ENCODE measurements around the gene SRGAP2B.
"Not testable (repeated sequence)": the region's sequence is repeated elsewhere in the genome, so short reads cannot be mapped to it uniquely, and the experiment has no call there.

The SRGAP2B gene

DNA sequence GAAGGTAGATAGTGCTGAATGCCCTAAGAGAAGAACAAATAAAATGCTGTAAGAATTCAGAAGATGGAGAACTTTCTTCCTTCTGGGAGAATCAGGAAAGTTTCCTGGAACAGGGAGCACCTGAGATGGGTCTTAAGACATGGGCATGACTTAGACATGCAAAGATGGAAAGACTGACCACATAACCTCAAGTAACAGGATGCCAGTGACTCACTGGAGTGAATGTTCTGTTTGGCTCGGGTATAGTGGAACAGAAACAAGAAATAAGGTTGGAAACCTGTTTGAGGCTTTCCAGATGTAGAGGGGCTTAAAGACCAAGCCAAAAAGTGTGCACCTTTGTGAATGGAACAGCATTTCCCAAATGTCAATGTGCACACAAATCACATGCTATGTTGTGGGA lies 102.2 kb downstream of the SRGAP2B start:
- DNase-seq: not testable (repeated sequence)

DNA sequence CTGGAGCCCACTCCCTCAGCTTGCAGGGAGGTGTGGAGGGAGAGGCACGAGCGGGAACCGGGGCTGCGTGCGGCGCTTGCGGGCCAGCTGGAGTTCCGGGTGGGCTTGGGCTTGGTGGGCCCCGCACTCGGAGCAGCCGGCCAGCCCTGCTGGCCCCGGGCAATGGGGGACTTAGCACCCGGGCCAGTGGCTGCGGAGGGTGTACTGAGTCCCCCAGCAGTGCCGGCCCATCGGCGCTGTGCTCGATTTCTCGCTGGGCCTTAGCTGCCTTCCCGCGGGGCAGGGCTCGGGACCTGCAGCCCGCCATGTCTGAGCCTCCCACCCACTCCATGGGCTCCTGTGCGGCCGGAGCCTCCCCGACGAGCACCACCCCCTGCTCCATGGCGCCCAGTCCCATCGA lies 104.5 kb downstream of the SRGAP2B start:
- not testable (repeated sequence) for DNase-seq

DNA sequence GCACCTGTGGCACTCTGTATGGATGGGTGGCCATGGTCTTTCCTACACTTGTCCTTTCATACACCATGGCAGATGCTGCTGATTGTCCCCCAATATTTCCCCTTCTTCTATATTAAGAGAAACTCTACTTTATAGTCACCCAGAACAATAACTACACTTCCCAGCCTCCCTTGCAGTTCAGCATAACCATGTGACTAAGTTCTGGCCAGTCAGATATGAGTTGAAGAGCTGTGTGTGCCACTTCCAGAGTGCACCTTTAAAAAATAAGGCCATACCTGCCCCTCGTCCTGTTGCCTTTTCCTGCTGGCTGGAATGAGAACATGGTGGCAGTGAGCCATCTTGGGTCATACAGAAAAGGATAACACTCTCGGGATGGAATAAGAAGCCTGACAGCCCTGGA lies 108.0 kb downstream of the SRGAP2B start:
- not testable (repeated sequence) for DNase-seq

DNA sequence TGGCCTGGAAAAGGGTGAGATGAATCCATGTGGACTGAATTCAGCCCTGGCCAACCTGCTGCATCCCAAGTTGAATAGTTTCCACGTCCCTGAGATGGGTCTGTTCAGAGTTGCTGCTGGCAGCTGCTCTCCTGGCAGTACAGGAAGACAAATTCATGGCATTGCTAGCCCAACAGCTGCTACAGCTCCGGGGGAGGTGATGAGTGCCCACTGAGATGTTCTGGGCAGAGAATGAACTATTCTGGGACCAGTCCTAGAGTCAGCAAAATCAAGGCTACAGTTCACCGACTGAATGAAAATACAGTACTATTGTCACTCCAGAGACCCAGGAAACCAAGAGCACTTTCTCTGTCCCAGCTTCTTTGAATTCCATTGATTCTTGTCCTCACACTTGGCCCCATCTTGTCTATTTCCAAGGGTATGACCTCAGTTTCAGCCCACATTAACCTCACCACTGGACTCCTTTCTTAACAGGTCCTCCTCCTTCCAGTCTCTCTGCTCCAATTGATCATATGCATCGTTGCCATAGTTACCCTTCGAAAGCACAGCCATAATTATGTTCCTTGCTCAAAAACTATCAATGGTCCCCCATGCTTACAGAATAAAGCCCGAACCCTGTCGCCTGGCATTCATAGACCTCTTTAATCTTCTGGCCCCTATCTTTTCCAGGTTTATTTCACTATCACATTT lies 108.8 kb downstream of the SRGAP2B start:
- not testable (repeated sequence) for DNase-seq

DNA sequence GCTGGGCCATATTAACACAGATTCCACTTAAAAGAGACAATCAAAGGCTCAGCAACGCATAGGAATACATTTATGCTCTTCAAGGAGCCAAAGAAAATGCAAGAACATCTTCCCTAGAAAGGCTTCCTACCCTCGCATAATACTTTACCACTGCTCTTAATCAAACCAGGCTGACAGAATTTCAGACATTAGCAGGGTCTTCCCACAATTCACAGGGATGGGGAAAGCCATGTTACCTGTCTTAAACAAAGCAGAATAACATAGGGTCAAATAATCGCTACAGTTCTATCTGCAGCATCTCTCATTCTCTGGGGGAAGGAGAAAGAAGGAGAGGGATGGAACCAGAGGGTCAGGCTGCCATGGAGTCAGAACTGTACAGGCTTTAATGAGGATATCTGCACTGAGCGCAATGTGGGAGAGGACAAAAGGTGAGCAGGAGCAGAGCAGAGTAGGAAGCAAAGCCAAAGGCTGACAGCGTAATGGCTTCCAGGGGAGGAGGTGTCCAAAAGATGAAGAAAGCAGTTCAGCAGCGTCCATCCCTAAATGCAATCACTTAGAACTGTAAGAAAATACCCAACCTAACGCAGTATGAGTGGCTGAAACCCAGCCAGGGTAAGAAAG lies 109.5 kb downstream of the SRGAP2B start:
- DNase-seq: not testable (repeated sequence)

DNA sequence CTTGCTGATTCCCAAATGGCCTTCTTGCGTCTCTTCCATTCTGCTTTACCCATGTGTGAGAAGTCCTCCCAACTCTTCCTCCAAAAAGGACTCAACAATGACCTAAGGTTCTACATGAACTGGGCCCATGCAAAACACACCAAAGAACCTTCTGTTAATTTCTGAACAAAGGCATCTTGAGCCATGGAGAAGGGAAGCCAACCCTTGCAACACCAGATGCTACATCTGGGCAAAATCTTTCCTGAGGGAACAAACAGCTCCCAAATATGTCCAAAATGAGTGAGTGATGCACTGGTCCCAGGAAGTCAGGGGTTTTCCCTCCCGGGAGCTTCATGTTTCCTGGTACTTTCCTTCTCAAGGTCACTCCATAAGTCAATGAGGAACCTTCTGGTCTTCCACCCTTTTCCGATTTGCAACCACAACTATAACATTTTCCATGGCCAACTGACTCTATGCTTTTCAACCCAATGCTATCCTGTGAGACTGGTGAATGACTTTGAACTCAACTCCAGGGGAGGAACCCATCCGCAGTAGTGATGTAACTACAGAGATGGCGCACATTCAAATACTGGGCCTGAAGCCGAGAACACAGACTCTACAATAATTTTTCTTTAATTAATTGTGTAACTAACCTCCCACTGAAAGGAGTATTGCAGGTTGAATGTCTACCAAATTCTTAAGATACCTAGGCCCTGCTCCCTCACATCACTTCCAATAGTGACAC lies 112.2 kb downstream of the SRGAP2B start:
- not testable (repeated sequence) for DNase-seq

DNA sequence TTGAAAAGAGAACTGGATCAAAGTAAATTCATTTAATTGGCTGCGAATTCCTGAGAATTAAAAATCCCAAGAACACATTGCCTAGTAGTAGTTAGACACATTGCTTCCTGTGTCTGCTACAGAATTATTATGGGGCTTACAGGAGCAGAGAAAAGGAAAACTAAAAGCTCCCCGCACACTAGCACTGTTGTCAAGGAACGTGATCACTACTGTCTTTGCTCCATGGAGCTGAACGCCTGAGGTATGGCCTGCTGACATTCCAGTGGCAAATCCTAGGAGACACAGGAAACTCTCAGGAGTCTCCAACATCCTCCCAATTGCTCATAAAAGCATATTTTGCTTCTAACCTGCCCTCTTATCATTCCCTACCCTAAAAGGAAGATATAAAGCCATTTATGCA lies 114.0 kb downstream of the SRGAP2B start:
- DNase-seq: not testable (repeated sequence)

DNA sequence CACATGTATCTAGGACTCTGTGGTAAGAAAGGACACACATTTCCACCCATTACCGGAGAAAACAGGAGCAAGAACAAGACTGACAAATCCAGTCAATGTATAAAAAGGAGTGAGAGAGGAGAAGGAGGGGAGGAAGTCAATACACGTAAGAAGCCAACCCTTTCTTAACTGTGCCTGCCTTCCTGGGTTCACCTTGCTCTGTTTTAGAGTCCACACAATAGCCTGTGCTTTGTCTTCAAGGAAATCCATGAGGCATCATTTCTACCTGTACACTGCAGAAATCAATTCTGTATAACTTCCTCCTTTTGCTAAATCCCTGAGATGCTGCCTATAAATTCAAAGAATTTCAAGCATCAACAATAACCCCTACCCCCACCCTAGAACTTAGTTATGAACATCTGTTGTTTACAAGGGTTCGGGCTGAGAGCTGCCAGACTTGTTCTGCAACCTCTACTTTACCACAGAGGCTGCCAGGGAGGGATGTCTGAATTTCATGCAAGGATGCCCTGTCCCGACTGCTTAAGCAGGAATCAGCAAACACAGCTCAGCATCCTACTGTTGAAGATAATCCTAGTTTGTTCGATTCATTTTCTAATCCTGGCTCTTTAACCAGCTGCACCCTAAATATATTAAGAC lies 115.0 kb downstream of the SRGAP2B start:
- DNase-seq: not testable (repeated sequence)

DNA sequence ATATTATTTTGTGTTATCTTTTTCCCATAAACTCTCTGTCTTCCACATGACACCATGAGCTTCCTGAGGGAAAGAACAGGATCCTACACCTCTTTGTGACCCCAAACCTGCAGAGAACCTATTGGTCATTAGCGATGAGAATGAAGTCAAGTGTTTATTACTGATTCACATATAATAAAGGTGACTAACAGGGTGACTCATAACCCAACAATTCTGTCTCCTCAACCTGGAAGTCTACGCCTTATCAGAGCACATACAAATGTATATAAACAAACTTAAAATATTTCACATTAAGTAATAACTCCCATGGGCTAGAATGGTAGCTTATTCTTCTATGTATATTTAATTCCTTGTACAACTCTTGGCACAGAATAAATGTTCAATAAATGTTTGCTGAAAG lies 117.3 kb downstream of the SRGAP2B start:
- not testable (repeated sequence) for DNase-seq

DNA sequence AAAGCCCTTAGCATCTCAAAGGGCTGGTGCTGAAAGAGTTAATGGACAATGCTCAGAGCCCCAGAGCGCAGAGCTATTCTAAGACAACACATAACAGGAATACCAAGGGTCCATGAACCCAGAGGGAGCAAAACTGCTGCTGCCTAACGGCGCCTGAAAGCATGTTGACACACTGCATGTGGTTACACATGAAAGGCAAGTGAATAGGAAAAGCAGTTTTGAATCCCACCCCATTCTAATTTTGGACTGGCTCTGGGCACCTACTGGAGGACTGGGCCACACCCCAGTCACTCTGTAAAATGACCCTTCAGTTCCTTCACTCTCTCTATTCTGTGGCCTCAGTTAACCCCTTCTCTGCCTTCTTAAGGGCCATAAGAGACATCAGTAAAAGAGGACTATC lies 123.2 kb downstream of the SRGAP2B start:
- not testable (repeated sequence) for DNase-seq

DNA sequence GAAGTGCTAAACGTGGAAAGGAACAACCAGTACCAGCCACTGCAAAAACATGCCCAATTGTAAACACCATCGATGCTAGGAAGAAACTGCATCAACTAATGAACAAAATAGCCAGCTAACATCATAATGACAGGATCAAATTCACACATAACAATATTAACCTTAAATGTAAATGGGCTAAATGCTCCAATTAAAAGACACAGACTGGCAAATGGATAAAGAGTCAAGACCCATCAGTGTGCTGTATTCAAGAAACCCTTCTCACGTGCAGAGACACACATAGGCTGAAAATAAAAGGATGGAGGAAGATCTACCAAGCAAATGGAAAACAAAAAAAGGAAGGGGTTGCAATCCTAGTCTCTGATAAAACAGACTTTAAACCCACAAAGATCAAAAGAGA lies 128.6 kb downstream of the SRGAP2B start:
- not testable (repeated sequence) for DNase-seq

DNA sequence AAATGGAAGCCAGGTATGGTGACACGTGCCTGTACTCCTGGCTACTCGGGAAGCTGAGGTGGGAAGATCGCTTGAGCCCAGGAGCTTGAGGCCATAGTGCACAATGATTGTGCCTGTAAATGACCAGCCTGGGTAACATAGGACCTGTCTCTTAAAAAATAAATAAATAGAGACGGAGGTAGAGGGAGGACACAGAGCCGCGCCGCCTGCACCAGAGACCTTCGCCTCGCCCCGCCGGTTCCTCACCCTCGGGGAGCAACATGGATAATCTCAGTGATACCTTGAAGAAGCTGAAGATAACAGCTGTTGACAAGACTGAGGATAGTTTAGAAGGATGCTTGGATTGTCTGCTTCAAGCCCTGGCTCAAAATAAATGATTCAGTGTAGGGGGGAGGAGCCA lies 130.4 kb downstream of the SRGAP2B start:
- DNase-seq: not testable (repeated sequence)

DNA sequence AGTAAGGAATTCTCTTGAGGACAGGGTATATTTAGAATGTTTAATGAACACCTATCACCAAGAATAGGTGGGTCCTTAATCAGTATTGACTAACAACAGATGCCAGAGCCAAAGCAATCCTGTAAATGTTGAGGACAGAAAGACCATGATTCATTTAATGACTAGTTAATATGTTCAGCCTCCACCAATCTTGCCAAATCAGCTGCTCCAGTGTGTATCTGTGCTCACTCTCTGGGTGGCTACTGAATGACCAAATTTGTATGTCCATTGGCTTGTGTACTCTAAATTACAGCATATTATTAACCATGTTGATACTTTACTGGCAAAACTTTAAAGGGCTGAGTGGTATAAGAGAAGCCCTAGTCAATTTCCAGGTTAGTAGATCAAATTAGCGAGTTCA lies 130.9 kb downstream of the SRGAP2B start:
- DNase-seq: not testable (repeated sequence)

DNA sequence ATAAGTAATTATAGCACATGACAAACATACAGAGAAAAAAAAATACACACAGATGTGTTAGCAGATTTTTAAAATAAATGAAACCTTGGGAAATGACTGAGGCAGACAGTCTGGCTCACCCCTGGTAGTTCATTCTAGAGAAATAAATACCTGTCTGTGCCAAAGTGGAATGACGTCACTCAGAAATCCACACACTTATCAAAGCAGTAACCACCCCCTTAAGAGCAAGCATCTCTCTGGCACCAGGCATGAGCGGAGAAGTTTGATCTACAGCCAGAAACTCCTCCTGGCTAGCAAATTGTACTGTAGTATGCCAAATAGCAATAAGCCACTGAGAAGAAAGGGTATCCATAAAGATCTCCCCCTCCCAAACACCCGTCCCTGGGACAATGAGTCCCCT lies 131.6 kb downstream of the SRGAP2B start:
- DNase-seq: not testable (repeated sequence)

DNA sequence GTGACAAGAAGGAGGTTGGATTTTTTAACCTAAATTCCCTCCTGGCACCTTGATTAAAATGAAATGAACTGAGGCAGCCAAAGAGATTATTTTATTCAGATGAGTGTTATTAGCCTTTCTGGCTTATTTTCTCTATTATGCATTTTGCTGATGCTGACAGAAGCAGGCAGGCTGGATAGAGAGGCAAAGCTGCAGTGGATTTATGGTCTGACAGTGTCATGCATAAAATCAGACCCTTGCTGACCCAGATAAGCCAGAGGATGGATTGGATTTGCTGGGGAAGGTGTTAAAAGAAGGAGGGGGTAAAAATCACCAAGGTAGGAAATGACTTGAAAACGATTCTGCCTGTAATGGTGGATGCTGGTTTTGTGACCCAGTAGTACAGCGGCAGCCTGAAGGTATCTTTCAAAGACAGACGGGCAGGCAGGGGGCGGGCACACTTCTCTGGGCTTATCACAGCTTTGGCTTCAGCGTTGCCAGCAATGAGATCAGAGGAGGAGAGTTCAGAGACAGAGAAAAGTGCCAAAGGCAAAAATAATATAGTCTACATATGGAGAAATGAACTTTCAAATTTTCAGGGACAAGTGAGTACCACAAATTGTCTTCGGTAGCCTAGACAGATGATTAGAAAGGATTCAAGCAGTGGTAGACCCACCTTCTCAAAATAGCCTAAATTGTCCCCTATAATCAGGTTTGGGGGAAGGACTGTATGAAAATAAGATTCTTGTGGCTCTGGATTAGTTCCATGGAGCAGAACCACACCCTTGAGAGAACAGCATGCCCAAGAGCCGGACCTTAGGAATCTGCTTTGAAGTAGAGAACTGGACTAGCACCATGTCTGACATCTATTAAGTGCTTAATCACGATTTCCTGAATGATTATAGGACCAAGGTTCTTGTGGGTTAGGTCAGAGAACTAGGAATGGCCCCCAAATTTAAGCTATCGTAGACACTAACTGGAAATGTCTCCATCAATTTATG lies 133.2 kb downstream of the SRGAP2B start:
- not testable (repeated sequence) for DNase-seq

DNA sequence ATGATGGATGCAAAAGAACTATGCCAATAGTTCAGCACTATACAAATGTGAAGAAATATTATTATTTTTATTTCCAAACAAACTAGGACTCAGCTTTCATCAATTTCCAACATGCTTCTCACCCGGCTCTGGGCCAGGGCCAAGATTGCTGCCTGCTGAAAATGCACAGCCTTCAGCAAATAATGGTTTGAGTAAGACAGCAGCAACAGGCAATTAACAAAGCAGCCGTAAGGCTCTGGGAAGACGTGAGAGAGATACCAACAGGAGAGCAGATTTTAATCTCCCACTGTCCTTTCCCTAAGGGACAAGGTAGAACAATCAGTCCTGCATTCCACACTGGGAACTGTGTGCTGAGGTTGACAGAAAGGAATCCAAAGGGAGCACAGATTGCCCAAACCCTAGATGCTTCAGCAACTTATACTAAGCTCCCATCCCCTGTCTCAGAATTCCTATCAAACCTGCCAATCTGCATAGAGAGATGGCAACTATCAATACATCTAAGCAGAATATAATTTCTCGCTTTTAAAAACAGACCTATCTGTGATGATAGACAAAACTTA lies 134.1 kb downstream of the SRGAP2B start:
- DNase-seq: not testable (repeated sequence)

DNA sequence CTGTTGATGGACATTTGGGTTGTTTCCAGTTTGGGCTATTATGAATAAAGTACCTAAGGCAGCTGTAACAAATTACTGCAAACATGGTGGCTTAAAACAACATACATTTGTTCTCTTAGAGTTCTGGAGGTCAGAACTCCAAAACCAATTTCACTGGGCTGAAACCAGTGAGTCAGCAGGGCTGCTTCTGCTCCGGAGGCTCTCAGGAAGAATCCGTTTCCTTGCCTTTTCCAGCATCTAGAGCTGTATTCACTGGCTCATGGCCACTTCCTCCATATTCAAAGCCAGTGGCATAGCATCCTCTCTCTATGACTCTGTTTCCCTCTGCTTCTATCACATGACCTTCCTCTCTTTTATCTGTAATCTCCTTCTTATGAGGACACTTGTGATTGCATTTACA lies 146.7 kb downstream of the SRGAP2B start:
- DNase-seq: not testable (repeated sequence)

DNA sequence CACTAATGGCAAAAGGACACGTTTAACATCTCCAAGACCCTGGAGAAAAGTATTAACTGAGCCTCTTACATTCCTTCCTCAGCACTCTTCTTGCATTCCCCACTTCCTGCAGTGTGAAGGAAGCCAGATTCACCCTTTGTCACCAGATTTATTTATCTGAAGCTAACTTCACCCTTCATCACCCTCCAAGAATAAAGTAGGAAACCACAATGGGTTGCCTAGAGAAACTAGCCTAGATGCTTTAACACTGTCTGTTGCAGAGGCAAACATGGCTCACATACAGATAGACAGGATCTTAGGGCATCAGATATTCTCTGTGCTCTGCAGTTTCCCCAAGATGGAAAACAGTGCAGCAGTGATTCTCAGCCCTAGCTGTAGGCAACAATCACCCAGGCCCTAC lies 147.6 kb downstream of the SRGAP2B start:
- DNase-seq: not testable (repeated sequence)

DNA sequence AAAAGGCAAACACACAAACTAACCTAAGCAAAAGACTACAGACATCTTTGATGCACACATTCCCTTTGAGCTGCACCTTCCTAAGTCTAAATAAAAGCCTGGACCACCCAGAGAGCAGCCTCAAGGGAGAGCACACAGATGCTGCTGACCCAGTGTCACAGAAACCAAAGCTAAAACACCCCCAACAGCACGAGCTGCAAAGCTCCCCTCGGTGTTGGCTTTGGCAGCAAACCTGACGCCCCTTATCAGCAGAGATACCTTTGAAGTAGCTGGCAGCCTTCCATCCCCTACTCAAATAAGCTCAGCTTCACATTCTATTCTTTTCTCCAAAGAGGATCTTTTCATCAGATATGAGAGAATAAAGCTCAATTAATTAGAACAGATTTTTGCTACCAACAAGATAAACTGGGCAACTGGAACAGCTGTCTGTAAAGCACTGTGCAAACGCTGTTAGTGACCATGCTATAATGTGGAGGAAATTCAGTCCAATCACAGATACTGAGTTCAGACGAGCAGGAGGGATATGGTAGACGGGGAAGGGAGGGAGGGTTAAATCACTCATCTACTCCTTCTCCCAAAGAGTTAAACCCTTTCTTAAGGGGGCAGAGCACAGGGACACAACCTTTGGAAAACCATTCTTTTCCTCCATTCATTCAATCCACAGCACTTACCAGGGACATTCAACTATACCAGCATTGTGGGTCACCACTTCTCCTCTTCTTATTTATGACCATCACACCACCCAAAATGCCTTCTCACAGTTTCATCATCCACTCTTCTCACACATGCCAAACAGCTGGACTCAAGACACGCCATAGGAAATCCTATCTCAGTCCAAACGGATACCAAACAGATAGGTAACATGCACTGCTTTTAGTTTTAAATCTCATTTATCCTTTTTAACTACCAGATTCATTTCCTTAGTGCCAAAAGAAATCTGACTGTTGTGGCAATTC lies 148.3 kb downstream of the SRGAP2B start:
- not testable (repeated sequence) for DNase-seq

DNA sequence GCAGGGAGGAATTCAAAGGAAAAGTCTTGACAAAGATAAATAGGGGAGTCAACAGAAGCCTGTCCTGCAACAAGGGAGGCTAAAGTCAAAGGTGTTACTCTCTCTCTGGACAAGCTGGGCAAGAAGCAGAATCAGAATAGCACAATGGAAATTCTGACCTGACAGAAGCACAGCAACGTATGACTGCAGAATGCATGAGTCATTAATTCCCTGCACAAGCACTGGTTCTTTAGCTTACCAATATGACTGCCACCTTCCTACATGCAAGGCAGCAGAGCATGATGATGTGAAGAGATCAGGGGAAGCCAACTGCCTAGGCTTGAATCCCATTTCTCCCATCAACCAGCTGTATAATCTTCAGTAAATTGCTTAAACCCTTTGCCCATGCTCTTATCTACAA lies 153.4 kb downstream of the SRGAP2B start:
- DNase-seq: not testable (repeated sequence)

DNA sequence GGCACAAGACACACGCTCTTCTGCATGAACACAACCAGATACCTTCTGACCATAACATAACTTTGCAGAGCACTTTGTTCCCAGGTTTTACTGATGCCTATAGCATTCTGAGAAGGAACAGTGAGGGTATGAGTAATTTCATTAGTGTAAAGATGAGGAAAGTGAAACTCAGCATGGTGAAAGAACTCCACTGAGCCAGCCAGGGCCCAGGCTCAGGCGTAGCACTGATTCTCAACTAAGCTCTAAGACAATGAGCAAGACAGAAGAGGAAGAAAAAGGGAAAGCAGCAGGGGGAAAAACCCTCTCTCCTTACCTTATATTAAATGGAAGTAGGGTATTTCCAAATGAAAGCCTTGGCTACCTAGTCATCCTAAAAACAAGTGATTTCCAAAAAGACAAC lies 155.1 kb downstream of the SRGAP2B start:
- not testable (repeated sequence) for DNase-seq

All from NCI-H1105 treated with DMSO at 0.1 percent for 48 hours (cell line).